NCI-H128 (cell line): ENCODE data around the gene ADAM10.
A peak's percentile ranks its signal among the peaks of the same experiment; 100 is the strongest.
"Not testable (repeated sequence)": the region's sequence is repeated elsewhere in the genome, so short reads cannot be mapped to it uniquely, and the experiment has no call there.

Experiments
- DNase-seq: peaks from one replicate; lab custom pipeline; 2025; ENCODE audit not compliant: unreplicated experiment; lab: John Stamatoyannopoulos, UW

The ADAM10 gene, protein sequence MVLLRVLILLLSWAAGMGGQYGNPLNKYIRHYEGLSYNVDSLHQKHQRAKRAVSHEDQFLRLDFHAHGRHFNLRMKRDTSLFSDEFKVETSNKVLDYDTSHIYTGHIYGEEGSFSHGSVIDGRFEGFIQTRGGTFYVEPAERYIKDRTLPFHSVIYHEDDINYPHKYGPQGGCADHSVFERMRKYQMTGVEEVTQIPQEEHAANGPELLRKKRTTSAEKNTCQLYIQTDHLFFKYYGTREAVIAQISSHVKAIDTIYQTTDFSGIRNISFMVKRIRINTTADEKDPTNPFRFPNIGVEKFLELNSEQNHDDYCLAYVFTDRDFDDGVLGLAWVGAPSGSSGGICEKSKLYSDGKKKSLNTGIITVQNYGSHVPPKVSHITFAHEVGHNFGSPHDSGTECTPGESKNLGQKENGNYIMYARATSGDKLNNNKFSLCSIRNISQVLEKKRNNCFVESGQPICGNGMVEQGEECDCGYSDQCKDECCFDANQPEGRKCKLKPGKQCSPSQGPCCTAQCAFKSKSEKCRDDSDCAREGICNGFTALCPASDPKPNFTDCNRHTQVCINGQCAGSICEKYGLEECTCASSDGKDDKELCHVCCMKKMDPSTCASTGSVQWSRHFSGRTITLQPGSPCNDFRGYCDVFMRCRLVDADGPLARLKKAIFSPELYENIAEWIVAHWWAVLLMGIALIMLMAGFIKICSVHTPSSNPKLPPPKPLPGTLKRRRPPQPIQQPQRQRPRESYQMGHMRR

DNA sequence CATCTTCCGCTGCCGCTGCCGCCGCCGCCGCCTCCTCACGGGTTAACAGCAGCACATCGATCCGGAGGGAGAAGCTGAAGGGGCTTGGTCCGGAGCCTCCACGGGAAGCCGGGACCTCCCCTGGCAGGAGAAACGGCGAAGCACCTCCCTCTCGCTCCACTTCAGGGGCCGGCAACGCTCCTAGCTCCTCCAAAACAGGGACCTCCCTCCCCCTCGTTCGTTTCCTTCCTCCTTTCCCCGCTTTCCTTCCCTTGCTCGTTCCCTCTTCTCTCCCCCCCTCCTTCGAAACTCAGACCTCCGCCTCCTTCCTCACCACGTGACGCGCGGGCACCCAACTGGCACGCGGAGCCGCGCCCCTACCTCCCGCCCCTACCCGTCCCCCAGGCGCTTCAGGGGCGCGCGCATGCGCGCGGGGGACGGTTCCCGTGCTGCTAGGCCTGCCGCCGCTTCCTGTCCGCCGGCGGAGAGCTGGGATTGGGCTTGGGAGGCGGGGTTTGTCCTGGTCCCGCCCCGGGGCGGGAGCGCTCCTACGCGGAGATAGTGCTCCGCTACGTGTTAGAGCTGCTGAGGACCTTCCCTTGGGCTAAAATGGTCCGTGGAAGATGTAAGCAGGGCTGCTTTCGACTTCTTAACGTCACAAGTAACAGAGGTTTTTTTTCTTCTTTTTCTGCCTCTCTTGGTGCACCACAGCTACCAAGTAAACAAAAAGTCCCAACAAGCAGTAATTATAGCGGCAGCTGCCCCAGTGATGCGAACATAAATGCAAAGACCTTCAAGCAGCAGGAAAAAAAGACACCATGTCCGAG, at the start of gene ADAM10:
Gene ADAM10, minus strand, starts transcription at position 176 of the 806 bp plus-strand sequence. Its CDS starts 173 bp downstream, at position 3.
- peak; percentile 96 for DNase-seq

DNA sequence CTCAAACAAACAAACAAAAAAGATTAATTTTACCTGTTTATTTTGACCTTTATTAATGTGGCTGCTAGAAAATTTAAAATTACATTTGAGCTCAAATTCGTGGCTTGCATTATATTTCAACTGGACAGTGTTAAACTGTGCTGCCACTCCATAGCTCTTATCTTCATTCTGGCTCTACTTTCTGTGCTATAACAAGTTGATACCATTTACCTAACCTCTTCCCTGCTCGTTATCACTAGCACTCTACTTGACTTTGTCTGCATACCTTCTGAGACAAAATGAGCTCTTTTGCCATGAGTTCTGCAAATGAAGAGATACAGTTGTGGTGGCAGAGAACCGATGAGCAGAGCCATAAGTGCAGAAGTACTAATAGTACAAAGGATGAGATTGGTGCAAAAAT, 48.0 kb upstream of the ADAM10 start:
- DNase-seq = no peak

DNA sequence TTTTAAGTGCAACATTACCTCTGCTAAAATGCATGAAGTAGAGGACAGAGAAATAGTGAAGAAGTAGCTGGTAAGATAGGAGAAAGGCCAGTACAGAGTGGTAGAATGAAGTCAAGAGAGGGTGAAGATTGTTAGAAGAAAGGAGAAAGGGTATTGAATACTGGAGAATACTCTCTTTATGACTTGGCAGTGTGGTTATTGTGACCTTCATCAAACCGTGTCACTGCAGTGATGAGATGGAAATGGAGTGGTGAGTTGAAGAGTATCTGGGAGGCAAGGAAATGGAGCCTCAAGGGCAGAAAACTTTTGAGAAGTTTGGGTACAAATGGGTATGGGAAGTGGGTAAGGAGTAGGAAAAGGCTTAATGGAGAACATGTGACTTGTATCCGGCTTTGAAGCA, 46.3 kb upstream of the ADAM10 start:
- DNase-seq = no peak

DNA sequence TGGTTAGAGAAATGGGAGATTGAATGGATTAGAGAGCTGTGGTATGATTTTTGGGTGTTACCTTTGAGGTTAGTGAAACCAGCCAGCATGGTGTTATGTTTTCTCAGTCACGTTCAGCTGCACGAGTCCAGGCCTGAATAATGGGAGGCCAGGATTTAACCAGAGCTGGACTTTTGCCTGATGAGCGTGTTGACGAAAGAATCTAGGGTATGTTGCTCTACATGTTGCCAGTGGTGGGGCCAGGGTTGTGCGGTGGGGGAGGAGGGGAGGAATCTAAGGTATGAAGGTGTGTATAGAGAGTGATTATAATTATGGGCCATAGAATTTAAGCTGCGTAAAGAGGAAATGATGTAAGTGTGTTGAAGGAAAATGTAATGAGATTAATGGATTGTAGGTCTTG, 44.4 kb upstream of the ADAM10 start:
- no peak for DNase-seq

DNA sequence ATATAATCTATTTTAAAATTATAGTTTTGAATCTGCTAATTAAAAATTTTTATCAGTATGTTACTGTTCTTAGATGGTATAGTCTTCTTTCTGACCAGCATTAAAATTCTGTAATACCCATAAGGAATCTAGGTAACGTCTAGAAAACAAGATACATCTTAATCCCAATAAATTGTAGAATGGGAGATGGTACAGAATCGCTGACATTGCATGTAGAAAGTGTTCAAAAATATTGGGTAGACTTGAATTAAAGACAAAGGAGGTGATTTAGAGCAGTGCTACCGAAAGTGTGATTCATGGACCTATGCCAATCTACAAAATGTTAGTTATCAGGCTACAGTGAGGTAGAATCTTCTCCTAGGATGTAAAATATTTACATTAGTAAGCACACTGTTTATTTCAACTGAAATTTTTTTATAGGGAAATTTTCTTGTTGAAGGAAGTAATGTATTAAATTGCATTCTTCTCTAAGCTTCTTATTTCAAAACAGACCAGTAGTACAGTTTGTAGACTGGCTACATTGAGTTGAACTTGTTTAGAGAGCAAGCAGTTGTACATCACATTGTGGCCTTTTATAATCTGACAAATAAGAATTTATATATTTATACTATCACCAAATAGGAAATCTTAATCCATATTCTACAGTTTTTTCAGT, 38.7 kb upstream of the ADAM10 start:
- no peak for DNase-seq

DNA sequence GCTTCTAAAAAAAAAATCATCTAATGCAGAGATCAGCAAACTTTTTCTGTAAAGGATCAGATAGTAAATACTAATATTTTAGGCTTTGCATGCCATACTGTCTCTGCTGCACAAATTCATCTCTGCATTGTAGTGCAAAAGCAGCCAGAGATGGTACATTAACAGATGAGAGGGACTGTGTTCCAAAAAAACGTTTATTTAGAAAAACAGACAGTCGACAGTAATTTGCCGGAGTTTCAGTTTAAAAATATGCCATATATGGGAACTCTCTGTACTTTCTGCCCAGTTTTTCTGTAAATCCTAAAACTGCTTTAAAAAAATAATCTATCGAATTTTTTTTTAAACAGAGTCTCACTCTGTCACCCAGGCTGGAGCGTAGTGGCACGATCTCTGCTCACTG, 35.8 kb upstream of the ADAM10 start:
- DNase-seq = no peak

DNA sequence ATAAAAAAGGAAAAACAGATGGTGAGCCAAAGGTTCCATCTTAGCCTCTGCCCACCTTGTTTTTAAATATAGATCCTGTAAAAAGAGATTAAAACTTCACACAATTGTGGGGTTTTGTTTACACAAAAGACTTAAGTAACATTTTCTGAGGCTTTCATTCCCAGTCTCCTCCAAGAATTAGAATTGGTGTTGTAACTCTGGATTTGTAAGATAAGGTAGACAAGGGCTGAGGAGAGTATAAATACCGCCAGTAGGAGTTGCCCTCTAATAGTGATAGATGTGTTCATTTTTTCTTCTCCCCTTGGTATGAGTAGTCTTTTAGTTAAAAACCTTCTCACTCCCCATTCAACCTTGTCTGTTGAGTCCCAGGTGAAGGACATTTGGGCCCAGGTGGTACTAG, 30.0 kb upstream of the ADAM10 start:
- DNase-seq = no peak

DNA sequence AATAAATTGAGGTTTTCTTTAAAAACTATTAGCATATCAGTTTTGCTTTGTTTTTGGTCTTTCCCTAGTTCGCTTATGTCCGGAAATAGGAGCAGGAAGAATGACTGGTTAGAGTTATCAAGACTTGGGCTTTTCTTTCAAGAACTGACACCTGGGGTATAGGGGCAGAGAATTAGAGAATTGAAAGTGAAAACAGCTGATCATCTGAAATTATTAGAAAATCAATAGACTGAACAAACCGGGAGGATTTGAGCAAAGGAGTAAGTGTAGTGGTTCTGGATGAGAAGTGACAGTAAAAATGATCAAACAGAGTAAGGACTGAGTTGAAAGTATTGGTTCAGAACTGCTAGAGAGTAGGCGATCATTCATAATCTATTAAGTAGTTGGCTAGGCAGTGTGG, 27.6 kb upstream of the ADAM10 start:
- no peak for DNase-seq

DNA sequence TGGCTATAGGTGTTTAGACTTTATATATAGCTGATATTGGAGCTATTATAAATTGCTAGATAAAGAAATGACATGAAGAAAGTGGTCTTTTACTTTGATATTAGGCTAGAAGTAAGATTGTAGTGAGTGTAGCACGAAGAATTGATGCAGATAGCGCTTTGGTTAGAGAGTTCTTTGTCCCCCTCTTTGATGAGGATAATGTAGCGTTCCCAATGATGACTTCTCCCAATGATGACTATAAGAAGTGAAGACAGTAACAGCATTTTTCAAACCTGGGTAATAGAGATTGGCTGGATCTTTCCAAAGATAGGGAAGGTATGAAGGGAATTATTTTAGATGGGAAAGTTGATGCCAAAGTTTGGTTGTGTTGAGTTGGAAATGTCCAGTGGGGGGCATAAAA, 25.9 kb upstream of the ADAM10 start:
- DNase-seq = no peak

DNA sequence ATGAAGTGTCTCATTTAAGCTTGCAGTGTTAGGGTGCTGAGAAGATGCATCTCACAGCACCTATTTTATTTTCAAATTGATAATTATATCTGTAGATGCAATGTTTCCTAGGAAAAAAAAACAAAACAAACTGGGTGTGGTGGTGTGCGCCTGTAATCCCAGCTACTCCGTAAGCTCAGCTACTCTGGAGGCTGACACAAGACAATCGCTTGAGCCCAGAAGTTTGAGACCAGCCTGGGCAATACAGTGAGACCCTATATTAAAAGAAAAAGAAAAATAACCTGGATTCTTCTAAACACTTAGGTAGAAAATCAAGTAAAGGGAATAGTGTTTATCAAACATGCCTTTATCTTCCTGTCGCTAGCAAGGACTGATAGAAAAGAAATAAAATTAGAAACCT, 23.5 kb upstream of the ADAM10 start:
- no peak for DNase-seq

DNA sequence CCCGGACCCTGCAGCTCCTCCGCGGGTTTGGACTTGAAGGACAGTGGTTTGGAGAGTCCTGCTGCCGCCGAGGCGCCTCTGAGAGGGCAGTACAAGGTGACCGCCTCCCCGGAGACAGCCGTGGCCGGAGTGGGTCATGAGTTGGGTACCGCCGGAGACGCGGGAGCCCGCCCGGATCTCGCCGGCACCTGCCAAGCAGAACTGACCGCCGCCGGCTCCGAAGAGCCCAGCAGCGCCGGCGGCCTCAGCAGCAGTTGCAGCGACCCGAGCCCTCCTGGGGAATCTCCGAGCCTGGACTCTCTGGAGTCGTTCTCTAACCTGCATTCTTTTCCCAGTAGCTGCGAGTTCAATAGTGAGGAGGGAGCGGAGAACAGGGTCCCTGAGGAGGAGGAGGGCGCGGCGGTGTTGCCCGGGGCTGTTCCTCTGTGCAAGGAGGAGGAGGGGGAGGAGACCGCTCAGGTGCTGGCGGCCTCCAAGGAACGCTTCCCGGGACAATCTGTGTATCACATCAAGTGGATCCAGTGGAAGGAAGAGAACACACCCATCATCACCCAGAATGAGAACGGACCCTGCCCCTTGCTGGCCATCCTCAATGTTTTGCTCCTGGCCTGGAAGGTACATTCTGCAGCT, 22.2 kb upstream of the ADAM10 start:
- DNase-seq = no peak

DNA sequence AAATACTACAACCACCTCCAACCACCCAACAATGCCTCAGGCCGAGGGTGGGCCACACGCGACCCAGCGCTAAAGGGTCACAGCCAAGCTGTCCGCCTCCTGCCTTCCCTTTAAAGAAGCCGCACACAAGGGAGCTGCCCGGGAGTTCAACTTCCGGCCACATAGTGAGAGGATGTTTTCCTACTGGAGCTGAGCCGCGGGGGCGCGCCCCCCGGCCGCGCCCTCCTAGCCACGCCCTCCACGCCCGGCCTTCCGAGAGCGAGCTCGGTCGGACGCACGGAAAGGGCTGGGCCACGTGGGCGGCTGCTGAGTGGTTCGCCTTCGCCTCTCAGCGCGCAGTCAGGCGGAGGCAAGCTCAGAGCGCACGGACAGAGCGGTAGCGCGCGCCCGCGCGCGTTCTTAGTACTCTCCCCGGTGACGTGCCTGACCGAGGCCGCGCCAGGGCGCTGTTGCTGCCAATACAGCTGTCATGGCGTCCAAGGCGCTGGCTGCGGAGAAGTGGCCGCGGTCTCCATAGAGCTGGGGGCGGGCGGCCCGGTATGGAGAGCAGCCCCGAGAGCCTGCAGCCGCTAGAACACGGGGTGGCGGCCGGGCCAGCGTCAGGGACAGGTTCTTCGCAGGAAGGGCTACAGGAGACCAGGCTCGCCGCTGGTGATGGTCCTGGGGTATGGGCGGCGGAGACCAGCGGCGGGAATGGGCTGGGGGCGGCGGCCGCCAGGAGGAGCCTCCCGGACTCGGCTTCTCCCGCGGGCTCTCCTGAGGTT, 21.5 kb upstream of the ADAM10 start, which contains the start of gene MINDY2:
Gene MINDY2, plus strand, starts transcription at position 446 of the 764 bp plus-strand sequence. Its CDS starts 94 bp downstream, at position 540.
- peak; percentile 91 for DNase-seq

DNA sequence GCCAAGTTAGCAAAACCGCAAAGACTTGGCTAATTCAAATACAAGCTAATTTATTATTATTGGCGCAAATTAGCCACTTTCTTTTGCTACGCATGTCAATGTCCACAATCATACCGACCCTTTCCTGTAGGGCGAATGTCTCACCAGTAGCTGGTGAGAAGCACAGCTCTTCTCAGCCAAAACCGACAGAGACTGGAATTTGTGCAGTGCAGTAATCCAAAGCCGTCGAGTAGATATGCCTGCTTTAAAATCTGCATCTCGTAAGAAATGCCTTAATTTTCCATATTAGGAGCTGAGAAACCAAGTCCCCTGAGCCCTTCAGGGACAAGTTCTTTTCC, 21.0 kb upstream of the ADAM10 start:
- DNase-seq = no peak

DNA sequence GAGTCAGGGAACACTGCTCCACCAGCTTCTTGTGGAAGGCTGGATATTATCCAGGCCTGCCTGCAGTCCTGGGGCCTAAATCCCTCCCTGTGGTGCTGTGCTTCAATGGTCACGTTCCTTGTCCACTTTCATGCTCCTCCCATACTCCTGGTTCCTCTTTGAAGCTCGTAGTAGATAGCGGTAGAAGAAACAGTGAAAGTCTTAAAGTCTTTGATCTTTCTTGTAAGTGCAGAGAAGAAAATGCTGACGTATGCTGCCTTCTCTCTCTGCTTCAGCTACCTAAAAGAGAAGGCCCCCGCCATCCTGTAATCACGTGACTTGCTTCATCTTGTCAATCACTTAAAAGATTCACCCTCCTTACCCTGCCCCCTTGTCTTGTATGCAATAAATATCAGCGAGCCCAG, 19.1 kb upstream of the ADAM10 start:
- DNase-seq = not testable (repeated sequence)

DNA sequence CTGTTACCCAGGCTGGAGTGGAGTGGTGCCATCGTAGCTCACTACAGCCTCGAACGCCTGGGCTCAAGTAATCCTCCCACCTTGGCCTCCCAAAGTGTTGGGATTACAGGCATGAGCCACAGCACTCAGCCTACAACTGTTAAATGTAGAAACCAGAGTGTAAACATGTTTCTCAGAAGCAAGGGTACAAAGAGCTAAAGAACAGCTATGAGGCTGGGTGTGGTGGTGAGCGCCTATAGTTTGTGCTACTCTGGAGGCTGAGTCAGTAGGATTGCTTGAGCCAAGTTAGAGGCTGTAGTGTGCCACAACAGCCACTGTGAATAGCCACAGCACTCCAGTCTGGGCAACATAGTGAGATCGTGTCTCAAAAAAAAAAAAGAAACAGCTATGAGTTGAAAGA, 16.8 kb upstream of the ADAM10 start:
- no peak for DNase-seq

DNA sequence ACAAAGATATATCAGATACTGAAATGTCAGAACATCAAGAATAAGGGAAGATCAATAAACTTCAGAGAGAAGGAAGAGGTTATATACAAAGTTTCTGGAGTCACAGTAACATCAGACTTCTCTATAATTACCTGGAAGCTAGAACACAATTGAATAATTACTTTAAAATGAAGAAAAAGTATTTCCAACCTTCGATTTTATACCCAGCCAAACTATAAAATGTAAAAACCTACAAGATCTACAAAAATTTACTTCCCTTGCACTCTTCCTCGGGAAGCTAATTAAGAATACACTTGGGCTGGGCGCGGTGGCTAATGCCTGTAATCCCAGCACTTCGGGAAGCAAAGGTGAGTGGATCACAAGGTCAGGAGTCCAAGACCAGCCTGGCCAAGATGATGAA, 15.0 kb upstream of the ADAM10 start:
- no peak for DNase-seq

DNA sequence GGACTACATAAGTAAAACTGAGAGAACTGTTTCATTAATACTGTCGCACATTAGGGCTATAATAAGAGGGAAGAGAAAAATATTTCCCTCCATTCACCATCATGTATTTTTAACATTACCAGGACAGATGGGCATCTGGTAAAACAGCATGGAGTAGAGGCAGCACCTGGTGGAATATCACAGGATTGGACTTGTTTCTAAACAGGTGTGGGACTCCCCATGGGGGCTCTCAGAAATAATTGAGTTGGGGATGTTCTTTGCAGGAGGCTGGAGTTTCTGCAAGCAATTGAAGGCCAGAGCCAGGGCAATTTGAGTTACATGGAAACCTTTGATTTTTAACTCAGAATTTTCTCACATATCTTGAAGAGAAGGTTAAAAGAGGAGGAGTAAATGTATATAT, 13.2 kb upstream of the ADAM10 start:
- DNase-seq = no peak

DNA sequence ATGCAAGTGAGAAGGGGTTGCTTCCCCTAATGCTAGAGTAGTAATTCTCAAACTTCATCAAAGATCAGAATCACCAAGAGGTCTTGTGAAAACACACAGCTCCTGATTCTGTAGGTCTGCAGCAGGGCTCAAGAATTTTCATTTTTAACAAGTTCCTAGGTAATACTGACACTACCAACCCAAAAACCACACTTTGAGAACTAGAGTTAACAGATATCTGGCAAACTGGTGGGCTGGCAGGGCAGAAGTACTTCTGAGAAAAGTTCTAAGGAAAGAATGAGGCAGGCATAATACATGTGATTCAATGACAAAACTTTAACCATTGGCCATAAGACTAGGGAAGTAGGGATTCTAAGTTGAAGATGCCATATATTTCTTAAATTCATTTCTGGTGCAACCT, 12.8 kb upstream of the ADAM10 start:
- no peak for DNase-seq

DNA sequence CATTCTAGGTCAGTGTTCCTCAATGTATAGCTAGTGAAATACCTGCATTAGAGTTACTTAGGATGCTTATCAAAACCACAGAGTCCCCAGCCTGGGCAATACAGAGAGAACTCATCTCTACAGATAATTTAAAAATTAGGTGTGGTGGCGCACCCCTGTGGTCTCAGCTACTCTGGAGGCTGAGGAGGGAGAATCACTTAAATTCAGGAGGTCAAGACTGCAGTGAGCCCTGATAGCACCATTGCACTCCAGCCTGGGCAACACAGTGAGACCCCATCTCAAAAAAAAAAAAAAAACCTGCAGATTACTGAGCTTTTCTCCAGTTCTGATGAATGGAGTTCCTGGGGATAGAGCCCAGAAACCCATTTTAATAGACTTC, 11.5 kb upstream of the ADAM10 start:
- no peak for DNase-seq
